Measurements from ENCODE around the gene RGL4. TPM values are rescaled to one million over a fixed set of nuclear protein-coding genes. Genes with fewer than 3 reads are reported as not detected.

The RGL4 gene
- total and polyA plus RNA-seq, 2 donors (not counting 1 experiment from before 2014, with no cell fraction given) = 0.81 to 2.7 TPM

DNA sequence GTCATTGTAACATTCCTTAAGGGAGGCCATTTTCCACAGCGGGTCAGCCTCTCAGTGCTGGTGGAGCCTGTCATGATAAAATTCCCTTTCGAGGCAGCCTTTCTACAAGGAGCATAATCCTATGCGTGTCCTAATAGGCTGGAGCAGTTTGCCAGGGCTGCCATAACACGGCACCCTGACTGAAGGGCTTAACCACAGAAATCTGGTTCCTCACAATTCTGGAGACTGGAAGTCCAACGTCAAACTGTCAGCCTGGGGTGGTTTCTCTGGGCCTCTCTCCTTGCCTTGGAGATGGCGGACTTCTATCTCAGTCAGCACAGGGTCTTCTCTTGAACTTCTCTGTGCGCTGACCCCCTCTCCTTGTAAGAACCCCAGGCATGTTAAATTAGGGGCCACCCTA is 1.4 kb upstream of the RGL4 start:
- Histone ChIP-seq H3K9me3 (ENCODE audit: control extremely low read depth in 1 of 3, control insufficient read depth in 2 of 3, insufficient read depth in 1 of 3, low read length in 2 of 3) (no peaks in the 10 kb centered on the region), H4K20me1 (ENCODE audit: control insufficient read depth, insufficient read depth, low read length, poor library complexity, severe bottlenecking) (no peaks in the 10 kb centered on the region), H3K36me3 (replicated peaks in 1 of 2; ENCODE audit: control extremely low read depth in 1 of 2, control insufficient read depth in 1 of 2, extremely low read depth in 1 of 2, insufficient read depth in 2 of 2, low read length in 1 of 2) (peaks cover 0 to 26% of the 10 kb centered on the region in 2 experiments), H3K4me1 (ENCODE audit: control insufficient read depth in 2 of 2, insufficient read depth in 2 of 2, low read length in 2 of 2) (no peaks in the 10 kb centered on the region), H3K9ac (ENCODE audit: low read length) (no peak overlapping the region), H3K27me3 (replicated peaks in 1 of 4; ENCODE audit: control extremely low read depth in 1 of 4, control insufficient read depth in 3 of 4, insufficient read depth in 4 of 4, low read length in 3 of 4) (no peaks in the 10 kb centered on the region), H3K4me2 (replicated peaks; ENCODE audit: low read depth, low read length, poor library complexity, severe bottlenecking) (no peak overlapping the region), H2AFZ (ENCODE audit: insufficient read depth, low read depth, low read length, poor library complexity, severe bottlenecking) (no peak overlapping the region), H3K4me3 (ENCODE audit: control extremely low read depth in 1 of 5, extremely low read depth in 1 of 5, insufficient read depth in 1 of 5, low read depth in 2 of 5, low read length in 4 of 5) (no peak overlapping the region), H3K79me2 (ENCODE audit: control insufficient read depth, insufficient read depth, low read length) (peaks cover 4% of the 10 kb centered on the region), H3K27ac (ENCODE audit: low read length in 2 of 2) (no peak overlapping the region)
- CTCF ChIA-PET = no interaction called here
- H3K27ac Mint-ChIP-seq = no peak overlapping the region
- H3K4me1 Mint-ChIP-seq = peaks cover 2% of the 10 kb centered on the region
- no peaks in the 10 kb centered on the region for H3K9me3 Mint-ChIP-seq (ENCODE audit: insufficient read depth)
- 93% methylated on average over 6 of the region's 7 CpGs for WGBS (ENCODE audit: insufficient coverage)
- no peak for TF ChIP-seq EZH2 (IDR thresholded peaks at IDR 0.05; ENCODE audit: borderline replicate concordance, insufficient read depth, low read depth, low read length, poor library complexity, severe bottlenecking)
- TF ChIP-seq, protein P1, sequence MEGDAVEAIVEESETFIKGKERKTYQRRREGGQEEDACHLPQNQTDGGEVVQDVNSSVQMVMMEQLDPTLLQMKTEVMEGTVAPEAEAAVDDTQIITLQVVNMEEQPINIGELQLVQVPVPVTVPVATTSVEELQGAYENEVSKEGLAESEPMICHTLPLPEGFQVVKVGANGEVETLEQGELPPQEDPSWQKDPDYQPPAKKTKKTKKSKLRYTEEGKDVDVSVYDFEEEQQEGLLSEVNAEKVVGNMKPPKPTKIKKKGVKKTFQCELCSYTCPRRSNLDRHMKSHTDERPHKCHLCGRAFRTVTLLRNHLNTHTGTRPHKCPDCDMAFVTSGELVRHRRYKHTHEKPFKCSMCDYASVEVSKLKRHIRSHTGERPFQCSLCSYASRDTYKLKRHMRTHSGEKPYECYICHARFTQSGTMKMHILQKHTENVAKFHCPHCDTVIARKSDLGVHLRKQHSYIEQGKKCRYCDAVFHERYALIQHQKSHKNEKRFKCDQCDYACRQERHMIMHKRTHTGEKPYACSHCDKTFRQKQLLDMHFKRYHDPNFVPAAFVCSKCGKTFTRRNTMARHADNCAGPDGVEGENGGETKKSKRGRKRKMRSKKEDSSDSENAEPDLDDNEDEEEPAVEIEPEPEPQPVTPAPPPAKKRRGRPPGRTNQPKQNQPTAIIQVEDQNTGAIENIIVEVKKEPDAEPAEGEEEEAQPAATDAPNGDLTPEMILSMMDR (IDR thresholded peaks at IDR 0.05) = no peak
- DNase-seq = no peak
- no peaks in the 10 kb centered on the region for H3K27me3 Mint-ChIP-seq
- no peak overlapping the region for H3K4me3 Mint-ChIP-seq
- ATAC-seq (ENCODE audit: low read depth) = no peak
- intact Hi-C loops (cut with micrococcal nuclease) = no loop called here
- POLR2A ChIA-PET = no interaction called here

DNA sequence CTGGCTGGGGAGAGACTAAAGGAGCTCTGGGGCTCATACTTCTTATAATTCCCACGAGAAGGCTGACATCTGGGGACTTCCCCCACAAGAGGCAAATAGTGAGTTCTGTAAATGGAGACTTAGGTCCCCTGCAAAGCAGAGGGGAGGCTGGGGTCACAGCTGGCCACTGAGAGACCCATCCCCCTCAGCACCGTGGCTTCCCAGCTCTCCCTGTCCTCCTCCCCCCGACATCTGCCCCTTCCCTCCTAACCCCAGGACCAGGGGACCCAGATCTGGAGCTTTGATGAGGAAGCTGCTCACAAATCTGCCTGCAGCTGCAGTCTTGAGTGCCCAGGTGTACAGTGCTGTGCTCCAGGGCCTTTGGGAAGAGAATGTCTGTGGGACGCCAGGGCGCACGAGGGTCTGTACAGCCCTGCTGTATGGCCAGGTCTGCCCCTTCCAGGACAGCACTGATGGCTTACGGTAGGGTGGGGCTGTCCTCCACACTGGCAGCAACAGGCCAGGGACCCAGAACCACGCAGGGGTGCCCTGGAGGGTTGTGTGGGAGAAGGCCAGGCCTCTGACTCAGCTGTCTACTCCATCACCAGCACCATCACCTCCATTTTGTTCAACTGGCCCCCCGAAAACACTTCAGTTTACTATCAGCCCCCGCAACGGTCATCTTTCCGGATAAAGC is 1.1 kb downstream of the RGL4 start:
- ATAC-seq (ENCODE audit: low read depth) (no peak), DNase-seq (no peak)
- 83% methylated on average over 9 of the region's 12 CpGs for WGBS (ENCODE audit: insufficient coverage)
- Histone ChIP-seq H3K9ac (ENCODE audit: low read length) (no peak overlapping the region), H2AFZ (ENCODE audit: insufficient read depth, low read depth, low read length, poor library complexity, severe bottlenecking) (no peak overlapping the region), H3K27ac (ENCODE audit: low read length in 2 of 2) (no peak overlapping the region), H3K4me3 (ENCODE audit: control extremely low read depth in 1 of 5, extremely low read depth in 1 of 5, insufficient read depth in 1 of 5, low read depth in 2 of 5, low read length in 4 of 5) (no peak overlapping the region), H3K4me2 (replicated peaks; ENCODE audit: low read depth, low read length, poor library complexity, severe bottlenecking) (no peak overlapping the region), H3K79me2 (ENCODE audit: control insufficient read depth, insufficient read depth, low read length) (peaks cover 14% of the 10 kb centered on the region), H3K9me3 (ENCODE audit: control extremely low read depth in 1 of 3, control insufficient read depth in 2 of 3, insufficient read depth in 1 of 3, low read length in 2 of 3) (no peaks in the 10 kb centered on the region), H3K4me1 (ENCODE audit: control insufficient read depth in 2 of 2, insufficient read depth in 2 of 2, low read length in 2 of 2) (peaks cover 20% of the 10 kb centered on the region in 2 donors), H4K20me1 (ENCODE audit: control insufficient read depth, insufficient read depth, low read length, poor library complexity, severe bottlenecking) (no peaks in the 10 kb centered on the region), H3K27me3 (replicated peaks in 1 of 4; ENCODE audit: control extremely low read depth in 1 of 4, control insufficient read depth in 3 of 4, insufficient read depth in 4 of 4, low read length in 3 of 4) (no peaks in the 10 kb centered on the region), H3K36me3 (replicated peaks in 1 of 2; ENCODE audit: control extremely low read depth in 1 of 2, control insufficient read depth in 1 of 2, extremely low read depth in 1 of 2, insufficient read depth in 2 of 2, low read length in 1 of 2) (peaks cover 0 to 33% of the 10 kb centered on the region in 2 experiments)
- Mint-ChIP-seq H3K4me1 (peaks cover 23% of the 10 kb centered on the region), H3K27me3 (no peaks in the 10 kb centered on the region), H3K27ac (no peak overlapping the region), H3K9me3 (ENCODE audit: insufficient read depth) (no peaks in the 10 kb centered on the region), H3K4me3 (no peak overlapping the region)
- CTCF ChIA-PET = no interaction called here
- POLR2A ChIA-PET = no interaction called here
- intact Hi-C loops (cut with micrococcal nuclease) = no loop called here
- no peak for TF ChIP-seq EZH2 (IDR thresholded peaks at IDR 0.05; ENCODE audit: borderline replicate concordance, insufficient read depth, low read depth, low read length, poor library complexity, severe bottlenecking)
- TF ChIP-seq, protein P1 (IDR thresholded peaks at IDR 0.05) = no peak

Measured in B cell (primary cell).